Esophagus mucosa (tissue), 1 donor: ENCODE results near the gene UBXN11. TPM values are rescaled to one million over a fixed set of nuclear protein-coding genes. Genes with fewer than 3 reads are reported as not detected.

Experiments
- ATAC-seq: fragments of 200-7000 bp; cut with Tn5 transposase; one replicate; pipeline ENCODE4 v1.9.1; 2020
- total RNA-seq: library from RNA; stranded (reverse); gene quantifications from one replicate; pipeline ENCODE4 v1.2.4, GENCODE V29; 2023
- donor health status: DM: yes; HTN: yes; CAD: no.

UBXN11 gene
- total RNA-seq, 1 donor from 2014 or later, result 7.2 TPM

DNA sequence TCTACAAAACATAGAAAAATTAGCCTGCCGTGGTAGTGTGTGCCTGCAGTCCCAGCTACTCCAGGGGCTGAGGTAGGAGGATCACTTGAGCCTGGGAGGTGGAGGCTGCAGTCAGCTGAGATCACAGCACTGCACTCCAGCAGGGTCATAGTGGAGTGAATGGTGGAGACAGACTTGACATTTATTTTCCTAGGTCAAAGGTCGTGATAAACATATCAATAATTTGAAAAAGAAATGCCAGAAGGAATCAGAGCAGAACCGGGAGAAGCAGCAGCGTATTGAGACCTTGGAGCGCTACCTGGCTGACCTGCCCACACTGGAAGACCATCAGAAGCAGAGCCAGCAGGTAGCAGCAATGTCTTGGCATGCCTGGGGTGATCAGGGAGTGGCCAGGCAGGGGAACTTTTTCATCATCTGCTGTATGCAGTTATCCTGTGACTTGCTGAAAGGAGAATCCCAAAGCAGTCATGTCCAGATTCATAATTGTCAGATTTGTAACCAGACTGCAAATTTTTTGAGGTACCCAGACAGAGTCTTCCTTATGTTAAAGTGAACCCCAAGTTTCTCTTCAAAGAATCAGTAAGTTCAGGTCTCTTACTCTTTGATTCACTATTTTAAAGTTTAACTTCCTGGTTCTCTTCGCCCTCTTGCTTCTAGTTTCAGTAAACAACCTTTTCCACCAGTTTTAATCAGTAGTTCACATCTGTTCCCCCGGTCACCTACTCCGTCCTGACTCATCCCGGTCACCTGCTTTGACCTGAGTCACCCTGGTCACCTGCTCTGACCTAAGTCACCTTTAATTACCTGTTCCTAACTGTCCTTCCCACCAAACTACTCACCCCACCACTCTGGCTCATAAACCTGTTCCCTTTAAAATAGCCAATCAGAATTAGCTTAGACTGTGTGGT, 37.9 kb downstream of the UBXN11 start:
- ATAC-seq, result peak; percentile 33

DNA sequence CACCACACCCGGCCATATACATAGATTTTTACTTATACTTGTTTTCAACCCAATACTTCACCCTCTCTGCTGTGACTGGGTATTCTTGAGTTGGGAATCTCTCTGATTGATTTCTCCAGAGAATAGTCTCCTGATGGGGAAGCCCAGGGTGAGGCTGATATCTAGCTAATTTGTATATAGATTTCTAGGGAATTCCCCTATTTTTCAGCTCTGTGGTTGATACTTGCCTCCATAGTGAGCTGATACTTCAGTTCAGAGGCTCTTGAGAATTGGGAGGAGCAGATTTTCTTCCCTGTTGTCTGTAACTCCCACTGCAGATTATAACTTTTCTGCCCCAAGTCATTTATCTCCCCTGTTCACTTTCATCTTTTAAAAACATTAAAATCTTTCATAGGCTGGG, 41.0 kb downstream of the UBXN11 start:
- ATAC-seq, result no peak

DNA sequence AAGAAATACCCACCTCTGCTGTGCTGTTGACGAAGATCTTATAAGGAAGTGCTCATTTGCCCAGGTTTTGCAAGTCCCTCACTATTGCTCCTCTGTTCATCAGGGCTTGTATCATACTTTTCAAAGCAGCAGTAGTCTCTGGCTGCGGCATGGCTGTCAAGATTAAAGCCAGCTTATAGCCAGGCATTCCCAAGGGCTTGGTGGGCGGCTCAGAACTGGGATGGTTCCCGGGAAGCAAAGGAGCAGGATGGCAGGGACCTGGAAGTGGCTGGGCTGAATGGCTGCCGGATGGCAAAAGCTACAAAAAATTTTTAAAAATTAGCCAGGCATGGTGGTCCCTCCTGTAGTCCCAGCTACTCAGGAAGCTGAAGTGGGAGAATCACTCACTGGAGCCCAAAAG, 43.2 kb downstream of the UBXN11 start:
- no peak for ATAC-seq

DNA sequence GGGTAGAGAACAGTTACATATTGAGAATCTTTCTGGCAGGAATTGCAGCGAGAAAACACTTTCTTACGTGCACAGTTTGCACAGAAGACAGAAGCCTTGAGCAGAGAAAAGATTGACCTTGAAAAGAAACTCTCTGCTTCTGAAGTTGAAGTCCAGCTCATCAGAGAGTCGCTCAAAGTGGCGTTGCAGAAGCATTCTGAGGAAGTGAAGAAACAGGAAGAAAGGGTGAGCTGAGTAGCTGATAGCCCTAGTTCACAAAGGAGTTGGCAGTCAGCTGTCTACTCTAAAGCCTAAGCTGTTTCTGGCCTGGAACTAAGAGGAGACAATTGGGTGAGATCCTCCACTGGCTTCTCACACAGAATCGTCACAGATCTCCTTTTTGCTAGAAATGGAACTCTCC, 46.9 kb downstream of the UBXN11 start:
- no peak for ATAC-seq

DNA sequence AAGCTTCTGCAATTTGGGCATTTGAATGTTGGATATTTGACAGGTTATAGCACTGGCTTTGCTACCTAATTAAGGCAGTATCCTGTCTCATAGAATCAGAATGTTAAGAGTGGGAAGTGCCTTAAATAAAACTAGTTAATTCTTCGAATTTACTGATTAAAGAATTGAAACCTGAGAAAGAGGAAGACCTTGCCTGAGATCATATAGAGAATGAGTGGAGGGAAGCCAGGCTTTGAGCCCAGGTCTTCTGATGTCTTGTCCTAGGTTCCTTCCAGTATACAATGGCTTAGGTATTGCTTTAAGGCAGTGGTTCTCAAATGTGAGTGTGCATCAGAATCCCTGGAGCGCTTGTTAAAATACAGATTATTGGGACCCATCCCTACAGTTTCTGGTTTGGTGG, 47.4 kb downstream of the UBXN11 start:
- no peak for ATAC-seq

DNA sequence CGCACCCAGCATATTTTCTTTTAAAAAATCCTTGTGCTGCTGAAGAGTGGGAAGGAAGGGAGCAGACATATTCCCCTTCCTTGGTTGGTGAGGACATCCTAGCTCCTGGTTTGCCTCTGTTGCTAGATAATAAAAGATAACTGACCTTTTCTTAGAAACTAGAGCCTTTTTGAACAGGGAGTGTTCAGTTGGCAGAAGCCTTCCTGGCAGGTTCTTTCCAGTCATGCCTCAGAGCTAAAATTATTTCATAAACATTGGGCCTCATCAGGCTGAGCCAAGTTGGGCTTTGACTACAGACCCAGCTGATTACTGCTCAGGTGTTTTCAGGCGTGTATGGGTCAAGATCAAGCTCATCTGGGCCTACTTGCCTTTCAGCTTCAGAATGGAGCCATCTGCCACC, 49.2 kb downstream of the UBXN11 start:
- no peak for ATAC-seq

DNA sequence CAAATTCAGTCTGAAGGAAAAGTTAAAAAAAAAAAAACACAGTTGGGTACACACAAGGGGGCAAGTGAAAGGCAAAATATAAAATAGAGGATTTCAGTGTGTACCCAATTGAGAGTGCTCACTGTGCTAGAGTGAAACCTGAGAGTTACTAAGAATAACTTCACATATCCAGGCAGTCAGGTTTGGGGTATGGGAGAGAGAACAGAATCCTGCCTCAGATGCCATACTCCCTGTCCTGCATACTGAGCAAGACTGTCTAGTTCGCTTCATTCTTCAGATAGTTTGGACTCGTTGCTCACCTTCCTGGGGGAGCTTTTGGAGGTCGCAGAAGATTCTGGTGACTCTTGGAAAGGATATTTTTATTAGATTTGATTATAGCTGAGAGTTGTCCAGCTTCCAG, 52.0 kb downstream of the UBXN11 start:
- no peak for ATAC-seq

DNA sequence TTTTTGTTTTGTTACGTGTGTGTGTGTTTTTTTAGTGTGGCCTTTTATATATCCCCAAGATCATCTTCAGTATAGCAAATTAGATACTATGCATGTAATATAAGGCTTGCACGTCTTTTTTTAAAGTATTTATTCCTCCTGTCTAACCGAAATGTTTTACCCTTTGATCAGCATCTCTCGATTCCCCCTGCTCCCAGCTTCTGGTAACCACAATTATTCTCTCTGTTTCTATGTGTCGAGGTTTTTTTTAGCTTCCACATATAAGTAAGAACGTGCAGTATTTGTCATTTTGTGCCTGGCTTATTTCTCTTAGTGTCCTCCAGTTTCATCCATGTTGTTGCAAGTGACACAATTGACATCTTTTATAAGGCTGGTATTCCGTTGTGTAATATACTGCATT, 53.7 kb downstream of the UBXN11 start:
- ATAC-seq, result no peak

DNA sequence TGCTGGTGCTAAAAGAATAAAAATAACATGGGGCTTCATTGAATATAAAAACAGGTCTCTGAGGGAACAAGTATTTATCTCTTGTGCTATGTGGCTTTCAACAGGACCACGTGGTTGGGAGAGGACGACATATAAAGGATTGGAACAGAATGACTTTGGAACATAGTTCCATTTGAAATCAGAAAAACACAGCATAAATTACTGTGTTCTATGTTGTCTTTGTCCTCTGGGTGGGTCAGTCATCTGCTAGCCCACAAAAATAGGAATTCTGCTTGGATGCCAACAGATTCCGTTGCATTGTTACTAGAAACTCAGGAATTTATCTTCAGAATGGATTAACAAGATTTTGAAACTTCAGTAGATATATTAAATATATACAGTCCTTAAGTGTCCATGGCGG, 66.5 kb downstream of the UBXN11 start:
- ATAC-seq, result no peak

DNA sequence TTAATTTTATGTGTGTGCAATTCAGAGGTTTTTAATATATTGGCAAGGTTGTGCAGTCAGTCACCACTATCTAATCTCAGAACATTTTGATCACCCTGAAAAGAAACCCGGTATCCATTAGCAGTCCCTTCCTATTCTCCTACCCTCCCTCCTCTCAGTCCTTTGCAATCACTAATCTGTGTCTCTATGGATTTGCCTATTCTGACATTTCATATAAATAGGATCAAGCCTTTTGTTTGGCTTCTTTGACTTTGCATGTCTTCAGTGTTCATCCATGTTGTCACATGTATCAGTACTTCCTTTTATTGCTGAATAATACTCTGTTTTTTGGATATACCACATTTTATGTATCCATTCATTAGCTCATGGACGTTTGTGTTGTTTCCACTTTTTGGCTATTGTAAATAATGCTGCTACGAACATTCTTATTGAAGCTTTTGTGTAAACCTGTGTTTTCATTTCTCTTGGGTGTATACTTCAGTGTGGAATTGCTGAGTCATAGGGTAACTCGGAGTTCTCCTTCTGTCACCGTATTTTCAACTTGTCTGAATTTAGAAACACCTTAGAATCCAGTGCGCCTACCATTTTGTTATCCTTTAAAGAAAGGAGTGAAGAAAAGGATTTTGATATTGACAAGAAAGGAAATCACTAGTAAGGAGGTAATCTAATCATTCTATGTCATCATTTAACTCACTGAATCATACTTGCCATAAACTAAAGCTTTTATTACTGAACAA, 69.0 kb downstream of the UBXN11 start:
- ATAC-seq, result no peak

DNA sequence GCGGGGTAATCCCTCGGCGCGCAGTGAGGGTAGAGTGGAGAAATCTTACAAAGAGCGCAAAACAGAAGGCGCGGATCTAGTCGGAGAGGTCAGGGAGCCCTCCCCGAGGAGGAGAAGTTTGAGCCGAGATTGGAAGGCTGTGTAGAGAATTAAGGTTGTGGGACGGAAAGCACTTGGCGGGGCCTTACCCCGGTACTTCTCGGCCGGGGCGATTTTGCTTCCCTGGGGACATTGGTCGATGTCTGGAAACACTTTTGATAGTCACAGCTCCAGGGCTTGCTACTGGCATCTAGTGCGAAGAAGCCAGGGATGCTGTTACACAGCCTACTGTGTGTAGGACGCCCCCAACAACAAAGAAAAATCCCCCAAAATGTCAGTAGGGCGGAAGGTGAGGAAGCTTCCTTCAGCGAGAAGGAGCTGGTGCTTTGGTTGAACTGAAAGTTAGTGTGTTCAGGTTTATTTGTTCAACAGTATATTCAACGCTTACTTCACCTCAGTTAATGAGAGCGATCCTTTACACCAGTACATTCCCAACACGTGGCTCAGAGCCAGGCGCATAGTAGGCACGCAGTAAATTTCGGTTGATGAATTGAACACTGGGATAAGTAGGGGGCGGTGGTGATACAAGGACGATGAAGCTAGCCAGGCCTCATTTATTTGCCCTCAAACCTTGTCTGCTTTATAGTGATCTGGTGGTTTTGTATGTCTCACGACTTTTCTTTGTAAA, 71.6 kb downstream of the UBXN11 start:
- no peak for ATAC-seq

DNA sequence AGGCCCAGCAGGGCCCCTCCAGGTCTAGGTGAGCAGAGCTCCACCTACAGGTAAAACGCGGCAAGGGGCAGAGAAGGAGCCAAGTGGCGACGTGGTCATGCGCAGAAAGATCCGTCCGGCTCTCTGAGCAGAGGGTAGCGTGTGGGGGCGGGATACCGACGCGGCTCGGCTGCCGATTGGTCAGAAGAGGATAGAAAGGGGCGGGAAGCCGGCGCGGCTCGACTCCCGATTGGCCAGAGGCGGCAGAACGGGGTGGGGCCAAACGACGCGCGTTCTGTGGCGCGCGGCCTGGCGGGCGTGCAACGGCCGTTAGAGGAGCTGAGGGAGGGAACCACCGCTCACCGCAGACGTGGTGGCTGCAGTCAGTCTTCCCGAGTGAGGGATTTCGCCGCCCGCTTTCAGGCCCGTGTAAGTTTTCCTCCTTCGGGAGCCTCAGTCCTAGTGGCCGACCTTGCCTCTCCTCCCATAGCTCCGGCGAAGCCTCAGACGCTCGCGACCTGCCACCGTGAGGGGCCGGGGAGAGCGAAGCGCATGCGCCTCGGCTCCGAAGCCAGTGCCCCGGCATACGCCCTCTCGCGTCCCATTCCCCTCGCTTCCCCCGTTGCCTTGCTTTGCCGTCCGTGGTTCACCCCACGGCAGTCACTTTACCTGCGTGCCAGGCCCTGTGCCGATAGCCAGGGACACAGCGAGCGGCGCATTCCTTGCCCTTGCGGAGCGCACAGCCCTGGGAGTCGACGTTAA, 72.4 kb downstream of the UBXN11 start, which contains the start of gene CEP85:
Gene CEP85, plus strand, starts transcription at position 298 of the 741 bp plus-strand sequence. CDS start 5,584 bp downstream, outside the sequence.
- ATAC-seq, result peak; percentile 98

Other genes starting within 250 kb of the UBXN11 start
- gene TRIM63, start 239.0 kb downstream of the UBXN11 start, total RNA-seq, result not detected
- gene PDIK1L, start 194.8 kb downstream of the UBXN11 start, total RNA-seq, result 8.2 TPM
- gene FAM110D, start 147.6 kb downstream of the UBXN11 start, total RNA-seq, result 0.68 TPM
- not detected for gene C1orf232, start 137.7 kb downstream of the UBXN11 start, total RNA-seq
- gene ZNF593, start 136.7 kb downstream of the UBXN11 start, total RNA-seq, result 37.9 TPM
- 0.16 TPM for gene ZNF593OS, start 134.8 kb downstream of the UBXN11 start, total RNA-seq
- gene CNKSR1, start 129.1 kb downstream of the UBXN11 start, total RNA-seq, result 19.7 TPM
- gene CATSPER4, start 116.0 kb downstream of the UBXN11 start, total RNA-seq, result not detected
- 8.7 TPM for gene CEP85, start 72.4 kb downstream of the UBXN11 start, total RNA-seq
- 242 TPM for gene SH3BGRL3, start 26.6 kb downstream of the UBXN11 start, total RNA-seq
- 7.5 TPM for gene CD52, start 11.3 kb upstream of the UBXN11 start, total RNA-seq
- 111 TPM for gene CRYBG2, start 47.5 kb upstream of the UBXN11 start, total RNA-seq
- not detected for gene ZNF683, start 66.1 kb upstream of the UBXN11 start, total RNA-seq
- not detected for gene LIN28A, start 104.2 kb upstream of the UBXN11 start, total RNA-seq
- 37.1 TPM for gene DHDDS, start 125.7 kb upstream of the UBXN11 start, total RNA-seq
- 336 TPM for gene HMGN2, start 165.8 kb upstream of the UBXN11 start, total RNA-seq
- gene RPS6KA1, start 223.1 kb upstream of the UBXN11 start, total RNA-seq, result 27.3 TPM